IPS-NIHi11 (cell line): ENCODE data around the gene VIPR1.
A peak's percentile ranks its signal among the peaks of the same experiment; 100 is the strongest.

Experiments used
- DNase-seq: peaks from one replicate; pipeline ENCODE4 v3.0.0; 2012; ENCODE audit warnings: mixed read lengths, low spot score

VIPR1 gene

DNA sequence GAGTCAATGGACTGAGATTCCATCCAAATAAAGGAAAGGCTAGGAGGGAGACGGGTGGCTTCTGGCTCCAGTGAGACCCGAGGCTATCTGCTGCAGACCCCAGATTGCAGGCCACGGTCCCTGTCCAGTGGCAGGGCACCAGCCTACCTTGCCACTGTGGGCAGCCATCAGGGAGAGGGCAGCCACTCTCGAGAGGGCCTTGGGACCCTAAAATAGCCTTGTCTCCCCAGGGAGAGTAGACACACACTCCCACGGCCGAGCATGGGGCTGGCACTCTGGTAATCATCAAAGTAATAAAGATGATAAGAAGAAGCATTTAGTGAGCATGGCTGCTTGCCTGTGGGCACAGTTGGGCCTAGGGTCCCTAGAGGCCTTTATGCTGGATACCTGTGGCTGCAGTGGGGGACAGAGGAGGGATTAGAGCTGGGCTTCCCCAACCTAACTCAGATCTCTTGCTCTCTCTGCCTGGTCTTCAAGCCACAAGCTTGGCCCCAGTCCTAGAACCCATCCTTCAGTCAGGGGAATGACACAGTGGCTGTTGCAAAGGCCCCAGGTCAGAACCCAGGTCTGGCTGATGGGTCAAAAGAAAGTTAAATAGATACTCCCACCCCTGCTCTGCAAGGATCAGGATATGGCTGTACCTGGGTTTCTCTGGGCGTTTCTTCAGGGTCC is 9.2 kb upstream of the VIPR1 start:
- no peak for DNase-seq

DNA sequence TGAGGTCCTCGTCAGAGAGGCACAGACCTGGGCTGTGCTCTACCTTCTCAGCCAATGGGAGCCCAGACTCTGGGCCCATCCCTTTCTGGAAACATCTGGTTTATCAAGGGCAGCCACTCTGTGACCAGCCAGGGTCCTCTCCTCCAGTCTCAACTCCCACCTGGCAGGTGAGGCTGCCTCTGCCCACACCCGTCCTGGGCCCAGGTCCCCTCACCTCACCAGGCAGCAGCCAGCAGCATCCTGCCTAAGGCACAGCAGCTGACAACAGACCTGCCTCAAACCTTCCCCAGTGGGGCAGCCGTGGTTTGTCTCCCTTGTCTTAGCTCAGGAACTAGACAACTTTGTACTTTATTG is 8.7 kb upstream of the VIPR1 start:
- no peak for DNase-seq

GRCh38 chr3:42495393-42495792 is 7.0 kb upstream of the VIPR1 start:
- no peak for DNase-seq

DNA sequence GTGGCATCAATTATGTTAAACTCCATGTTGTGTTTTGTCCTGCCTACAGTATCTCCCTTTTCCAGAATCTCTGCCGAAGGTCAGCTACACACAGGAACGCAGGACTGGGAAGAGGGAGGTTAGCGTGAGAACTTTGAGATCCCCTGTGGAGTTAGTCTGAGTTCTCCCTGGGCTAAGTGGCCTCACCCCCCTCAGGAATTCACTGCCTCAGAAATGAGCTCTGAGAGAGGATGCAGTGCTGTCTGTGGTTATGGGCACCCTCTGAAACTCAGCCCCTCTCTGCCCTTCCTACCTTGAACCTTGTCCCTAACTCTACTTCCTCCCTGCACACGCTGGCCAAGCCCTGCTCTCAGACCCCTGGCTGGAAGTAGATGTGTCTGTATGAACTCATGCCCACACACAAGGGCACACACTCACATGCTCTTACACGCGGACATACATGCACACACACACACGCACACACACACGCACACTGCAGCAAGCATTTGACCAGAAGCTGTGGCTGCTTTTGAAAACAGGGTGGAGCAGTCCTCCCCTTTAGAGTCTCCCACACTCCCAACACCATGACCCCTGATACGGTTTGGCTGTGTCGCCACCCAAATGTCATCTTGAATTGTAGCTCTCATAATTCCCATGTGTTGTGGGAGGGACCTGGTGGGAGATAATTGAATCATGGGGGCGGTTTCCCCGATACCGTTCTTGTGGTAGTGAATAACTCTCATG is 5.3 kb upstream of the VIPR1 start:
- DNase-seq: peak; percentile 82

GRCh38 chr3:42498034-42498433 is 4.4 kb upstream of the VIPR1 start:
- no peak for DNase-seq

- DNase-seq: no peak
Observed at GRCh38 chr3:42498791-42499477, 3.5 kb upstream of the VIPR1 start.

GRCh38 chr3:42499478-42499871 is 3.0 kb upstream of the VIPR1 start:
- DNase-seq: no peak

GRCh38 chr3:42500091-42500490 is 2.4 kb upstream of the VIPR1 start:
- DNase-seq: no peak

DNA sequence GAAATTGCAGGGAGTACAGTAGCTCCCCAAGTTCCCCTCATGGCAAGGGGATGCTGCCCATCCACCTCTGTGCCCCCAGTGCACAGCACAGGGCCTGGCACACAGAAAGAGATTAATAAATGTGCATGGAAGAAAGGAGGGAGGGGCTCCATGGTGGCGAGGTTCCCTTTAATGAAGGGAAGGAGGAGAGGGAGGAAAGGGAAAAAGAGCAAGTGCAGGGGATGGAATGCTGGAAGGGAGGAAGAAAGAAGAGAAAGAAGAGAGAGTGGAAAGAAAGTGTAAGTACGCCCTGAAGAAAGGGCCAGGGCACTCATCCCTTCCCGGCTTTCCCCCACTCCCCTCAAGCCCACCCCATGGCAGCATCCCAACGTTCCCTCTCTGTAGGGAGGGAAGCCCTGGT is 1.5 kb upstream of the VIPR1 start:
- no peak for DNase-seq

GRCh38 chr3:42501321-42501680 is 1.1 kb upstream of the VIPR1 start:
- DNase-seq: no peak

DNA sequence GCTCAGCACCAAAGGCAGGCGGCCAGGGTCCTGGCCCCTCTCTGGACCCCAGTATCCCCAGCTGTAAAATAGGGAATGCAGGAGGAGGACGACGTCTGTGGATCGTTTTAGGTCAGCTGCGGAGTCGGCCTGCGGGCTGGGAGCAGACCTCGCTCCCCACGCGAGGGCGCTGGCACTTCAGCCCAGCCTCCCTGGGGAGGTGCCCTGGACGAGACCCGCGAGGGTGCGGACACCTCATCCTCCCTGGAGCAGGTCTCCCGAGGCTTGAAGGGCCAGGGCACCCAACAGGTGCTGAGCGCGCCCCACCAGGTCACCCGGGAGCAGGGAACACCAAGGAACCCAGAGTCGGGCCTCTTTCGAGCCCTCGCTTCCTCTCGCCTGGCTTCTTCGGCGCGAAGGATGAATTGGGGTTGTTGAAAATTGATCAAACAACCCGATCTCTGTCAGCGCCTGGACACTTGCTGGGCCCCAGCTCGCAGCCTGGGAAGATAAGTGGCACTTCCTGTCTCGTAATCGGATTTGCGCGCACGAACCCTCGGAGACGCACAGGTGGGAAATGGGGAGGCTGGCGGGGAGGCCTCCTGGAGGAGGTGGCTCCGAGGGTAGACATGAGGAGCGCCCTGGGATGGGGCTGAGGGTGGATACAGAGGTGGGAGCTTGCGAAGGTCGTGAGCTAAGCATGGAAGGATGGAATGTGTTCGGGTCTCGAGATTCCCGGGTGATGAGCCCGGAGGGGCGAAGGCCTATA is 588 bp upstream of the VIPR1 start:
- peak; percentile 42 for DNase-seq

DNA sequence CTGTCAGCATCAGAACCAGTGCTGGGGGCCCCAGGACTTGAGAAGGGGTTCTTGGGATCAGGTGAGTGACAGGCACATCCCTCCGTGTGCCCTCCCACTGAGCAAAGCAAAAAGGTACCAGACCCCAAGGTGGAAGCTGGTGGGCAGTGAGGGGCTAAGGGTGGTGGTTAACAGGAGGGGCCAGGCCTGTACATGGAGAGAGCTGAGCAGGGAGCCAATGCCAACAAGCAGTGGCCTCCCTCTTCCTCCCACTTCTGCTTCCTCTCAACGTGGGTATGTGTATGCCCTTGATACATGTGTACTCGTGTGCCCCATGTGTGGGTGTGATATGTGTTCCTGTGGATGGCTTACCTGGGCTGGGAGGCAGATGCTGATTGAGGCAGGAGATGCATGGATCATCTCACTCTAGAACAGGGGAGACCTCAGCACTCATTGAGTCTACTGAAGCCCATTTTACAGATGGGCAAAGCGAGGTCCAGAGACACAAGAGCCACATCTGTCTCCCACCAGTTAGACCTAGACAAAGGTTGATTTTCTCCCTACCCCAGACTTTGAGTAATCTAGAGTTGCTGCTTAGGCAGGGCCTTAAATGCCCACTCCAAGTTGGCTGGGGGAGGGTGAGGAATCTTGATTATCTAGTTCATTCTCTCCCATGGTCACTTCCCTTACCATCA is 945 bp downstream of the VIPR1 start:
- DNase-seq: no peak

DNA sequence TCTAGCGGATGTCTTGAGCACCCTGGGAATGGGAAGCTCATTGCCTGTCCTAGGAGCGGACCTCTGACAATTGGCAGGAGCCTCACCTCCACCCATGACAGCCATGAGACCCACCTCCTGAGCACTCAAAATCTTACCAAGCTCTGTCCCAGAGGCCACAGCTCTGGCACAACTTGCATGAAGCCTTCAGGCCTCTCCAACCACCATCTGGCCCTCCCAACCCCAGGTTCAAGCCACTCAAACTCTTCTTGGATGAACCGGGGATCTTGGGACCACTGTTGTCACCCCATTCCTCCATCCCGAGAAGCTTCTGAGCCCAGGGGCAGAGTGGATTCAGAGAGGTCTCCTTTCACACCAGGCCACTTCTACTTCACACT is 1.5 kb downstream of the VIPR1 start:
- no peak for DNase-seq

DNA sequence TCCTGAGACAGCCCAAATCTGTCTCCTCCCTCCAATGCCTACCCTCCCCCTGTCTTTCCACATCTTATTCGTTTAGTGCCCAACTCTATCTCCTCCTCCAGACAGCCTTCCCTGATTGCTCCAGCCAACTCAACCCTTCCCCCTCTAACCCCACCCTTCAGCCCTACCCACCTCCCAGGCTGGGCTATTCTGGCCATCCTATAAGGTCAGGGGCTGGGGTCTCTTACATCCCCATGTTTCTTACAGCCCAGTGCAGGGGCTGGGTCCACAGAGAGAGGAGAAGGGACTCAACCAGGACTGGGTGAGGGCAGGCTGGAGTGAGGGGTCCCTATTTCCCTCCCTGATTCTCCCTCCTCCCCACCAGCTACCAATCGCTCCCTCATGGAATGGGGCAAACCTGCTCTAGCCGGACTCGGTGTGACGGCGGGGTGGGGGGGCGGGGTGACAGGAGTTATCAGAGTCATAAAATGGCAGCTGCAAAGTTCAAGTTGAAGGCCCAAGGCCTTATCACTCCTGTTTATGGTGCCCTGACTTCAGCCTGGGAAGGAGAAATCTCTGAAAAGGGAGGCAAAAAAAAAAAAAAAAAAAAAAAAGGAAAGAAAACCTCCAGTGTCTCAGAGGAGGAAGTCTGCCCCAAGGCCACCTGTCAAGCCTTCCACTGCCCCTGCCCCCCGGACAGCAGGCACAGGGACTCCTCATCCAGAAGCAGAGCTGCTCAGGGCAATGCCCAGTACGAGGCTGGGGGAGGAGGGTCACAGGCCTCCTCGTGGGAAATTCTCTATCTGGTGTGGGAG is 2.1 kb downstream of the VIPR1 start:
- DNase-seq: no peak

GRCh38 chr3:42505128-42505848 is 2.8 kb downstream of the VIPR1 start:
- DNase-seq: no peak

DNA sequence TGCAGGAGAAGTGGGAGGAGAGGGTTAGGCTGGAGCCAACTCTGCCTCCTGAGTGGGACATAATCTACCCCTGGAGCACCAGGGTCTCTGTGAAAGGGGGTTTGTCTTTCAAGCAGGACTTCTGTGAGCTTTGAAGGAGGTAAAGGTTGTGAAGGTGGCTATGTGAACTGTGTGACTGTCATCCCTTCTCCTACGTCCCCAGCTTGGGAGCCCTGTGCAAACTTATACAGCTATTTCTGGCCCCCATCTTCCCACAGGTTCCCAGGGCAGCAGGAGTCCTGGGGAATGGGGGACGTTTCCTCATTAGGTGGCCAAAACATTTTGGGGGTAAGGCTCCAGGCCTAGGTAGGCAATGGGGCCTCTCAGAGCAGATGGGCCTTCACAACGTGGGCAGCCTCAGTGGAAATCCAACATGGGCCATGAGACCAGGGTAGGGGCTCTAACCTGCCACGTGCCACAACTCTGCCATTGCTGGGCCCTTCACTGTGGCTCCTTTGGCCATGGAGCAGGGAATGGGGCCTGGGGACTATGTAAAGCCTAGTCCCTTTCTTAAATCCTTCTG is 3.5 kb downstream of the VIPR1 start:
- DNase-seq: no peak

GRCh38 chr3:42507252-42507651 is 4.8 kb downstream of the VIPR1 start:
- DNase-seq: peak; percentile 69

GRCh38 chr3:42507761-42508335 is 5.4 kb downstream of the VIPR1 start:
- no peak for DNase-seq

- no peak for DNase-seq
Observed at GRCh38 chr3:42508562-42508961, 6.1 kb downstream of the VIPR1 start.

DNA sequence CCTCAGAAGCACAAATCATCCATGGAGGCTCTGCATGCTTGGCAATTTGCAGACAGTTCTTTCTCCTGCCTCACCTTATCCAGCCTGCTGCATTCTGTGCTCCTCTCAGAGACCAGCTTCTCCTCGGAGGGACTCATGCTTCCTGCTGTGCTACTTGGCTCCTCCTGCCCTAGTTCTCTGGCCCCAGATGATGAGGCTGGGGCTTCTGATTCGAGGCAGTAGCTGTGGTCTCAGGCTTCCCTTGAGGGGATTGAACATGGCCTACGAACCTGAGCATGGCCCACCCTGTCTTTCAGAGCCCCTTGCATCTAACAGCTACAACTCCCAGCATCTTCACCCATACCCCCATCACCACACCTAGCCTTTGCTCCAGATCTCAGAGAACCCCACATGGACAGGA is 6.7 kb downstream of the VIPR1 start:
- no peak for DNase-seq
